Measurements from ENCODE around the gene NGFR. TPM values are rescaled to one million over a fixed set of nuclear protein-coding genes. Genes with fewer than 3 reads are reported as not detected.

The NGFR gene
- total RNA-seq, 4 donors from 2014 or later: 1.8 to 47.9 (median 9.9) TPM

- Histone ChIP-seq H3K4me3 (no peak overlapping the region), H3K36me3 (no peaks in the 10 kb centered on the region), H3K9me3 (no peaks in the 10 kb centered on the region), H3K27me3 (no peaks in the 10 kb centered on the region), H3K27ac (no peak overlapping the region), H3K4me1 (peaks cover 3% of the 10 kb centered on the region in 2 donors)
- intact Hi-C loops (cut with DNase I; ENCODE audit: low total_unique reads): no loop called here
- TF ChIP-seq CTCF (IDR thresholded peaks at IDR 0.05) (no peak), POLR2A (IDR thresholded peaks at IDR 0.05) (no peak)
- DNase-seq: no peak
Measured at GRCh38 chr17:49509588-49509917, 14.5 kb downstream of the NGFR start.

- intact Hi-C loops (cut with DNase I; ENCODE audit: low total_unique reads): no loop called here
- Histone ChIP-seq H3K4me3 (no peak overlapping the region), H3K9me3 (no peaks in the 10 kb centered on the region), H3K27me3 (no peaks in the 10 kb centered on the region), H3K4me1 (peaks cover 7 to 10% of the 10 kb centered on the region in 2 donors), H3K36me3 (no peaks in the 10 kb centered on the region), H3K27ac (no peak overlapping the region)
- no peak for TF ChIP-seq CTCF (IDR thresholded peaks at IDR 0.05)
- no peak for TF ChIP-seq POLR2A (IDR thresholded peaks at IDR 0.05)
- no peak for DNase-seq
Measured at GRCh38 chr17:49510059-49510719, 15.1 kb downstream of the NGFR start.

- no peak for TF ChIP-seq CTCF (IDR thresholded peaks at IDR 0.05)
- no peak for TF ChIP-seq POLR2A (IDR thresholded peaks at IDR 0.05)
- intact Hi-C loops (cut with DNase I; ENCODE audit: low total_unique reads): no loop called here
Measured at GRCh38 chr17:49510720-49511110, 15.6 kb downstream of the NGFR start.

GRCh38 chr17:49511810-49512209 is 16.7 kb downstream of the NGFR start:
- H3K27ac ChIP-seq: no peak overlapping the region
- H3K36me3 ChIP-seq: no peaks in the 10 kb centered on the region
- intact Hi-C loops (cut with DNase I; ENCODE audit: low total_unique reads): no loop called here
- no peaks in the 10 kb centered on the region for H3K9me3 ChIP-seq
- DNase-seq: no peak
- H3K27me3 ChIP-seq: no peaks in the 10 kb centered on the region
- H3K4me1 ChIP-seq: peaks cover 16 to 18% of the 10 kb centered on the region in 2 donors
- H3K4me3 ChIP-seq: no peak overlapping the region
- TF ChIP-seq POLR2A (IDR thresholded peaks at IDR 0.05) (no peak), CTCF (IDR thresholded peaks at IDR 0.05) (no peak)

More at GRCh38 chr17:49510720-49511110, 15.6 kb downstream of the NGFR start:
- no peak for DNase-seq
- H3K4me3 ChIP-seq: no peak overlapping the region
- no peak overlapping the region for H3K27ac ChIP-seq
- no peaks in the 10 kb centered on the region for H3K36me3 ChIP-seq
- peaks cover 10 to 11% of the 10 kb centered on the region in 2 donors for H3K4me1 ChIP-seq
- H3K9me3 ChIP-seq: no peaks in the 10 kb centered on the region
- no peaks in the 10 kb centered on the region for H3K27me3 ChIP-seq

GRCh38 chr17:49512296-49513043 is 17.4 kb downstream of the NGFR start:
- DNase-seq: no peak

More at GRCh38 chr17:49512296-49513043, 17.4 kb downstream of the NGFR start:
- no peaks in the 10 kb centered on the region for H3K9me3 ChIP-seq
- TF ChIP-seq CTCF (IDR thresholded peaks at IDR 0.05): no peak
- H3K4me1 ChIP-seq: peaks cover 16 to 21% of the 10 kb centered on the region in 2 donors
- no peaks in the 10 kb centered on the region for H3K27me3 ChIP-seq
- no peaks in the 10 kb centered on the region for H3K36me3 ChIP-seq
- intact Hi-C loops (cut with DNase I; ENCODE audit: low total_unique reads): no loop called here
- H3K4me3 ChIP-seq: no peak overlapping the region
- H3K27ac ChIP-seq: no peak overlapping the region
